Measurements from ENCODE around the gene RAB31.
"Not testable (repeated sequence)": the region's sequence is repeated elsewhere in the genome, so short reads cannot be mapped to it uniquely, and the experiment has no call there.

RAB31 gene

DNA sequence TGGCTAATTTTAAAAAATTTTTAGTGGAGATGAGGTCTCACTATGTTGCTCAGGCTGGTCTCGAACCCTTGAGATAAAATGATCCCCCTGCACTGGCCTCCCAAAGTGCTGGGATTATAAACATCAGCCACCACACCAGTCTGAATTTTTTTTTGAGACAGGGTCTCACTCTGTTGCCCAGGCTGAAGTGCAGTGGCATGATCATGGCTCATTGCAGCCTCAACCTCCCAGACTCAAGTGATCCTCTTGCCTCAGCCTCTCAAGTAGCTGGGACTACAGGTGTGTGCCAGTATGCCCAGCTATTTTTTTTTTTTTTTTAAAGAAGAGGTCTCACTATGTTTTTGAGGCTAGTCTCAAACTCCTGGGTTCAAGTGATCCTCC lies 191.4 kb downstream of the RAB31 start:
- DNase-seq = not testable (repeated sequence)

DNA sequence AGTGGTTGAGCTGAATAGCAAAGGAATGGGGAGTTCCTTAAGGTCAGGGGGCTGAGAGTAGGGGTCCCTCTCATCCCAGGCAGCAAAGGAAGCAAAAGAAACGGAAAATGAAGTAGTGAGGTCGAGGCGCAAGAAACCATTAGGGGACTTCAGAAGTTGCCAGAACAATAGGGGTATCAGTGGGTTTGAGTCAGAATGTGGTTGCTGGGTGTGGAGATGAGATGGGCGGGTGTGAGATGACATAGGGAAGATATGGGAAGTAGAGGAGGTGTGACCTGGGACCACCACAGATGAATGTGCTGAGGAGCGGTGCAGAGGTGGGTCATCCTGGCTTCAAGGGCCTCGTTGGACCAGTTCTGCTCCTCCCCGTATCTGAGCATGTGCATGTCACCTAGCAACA lies 192.6 kb downstream of the RAB31 start:
- no peak for DNase-seq

DNA sequence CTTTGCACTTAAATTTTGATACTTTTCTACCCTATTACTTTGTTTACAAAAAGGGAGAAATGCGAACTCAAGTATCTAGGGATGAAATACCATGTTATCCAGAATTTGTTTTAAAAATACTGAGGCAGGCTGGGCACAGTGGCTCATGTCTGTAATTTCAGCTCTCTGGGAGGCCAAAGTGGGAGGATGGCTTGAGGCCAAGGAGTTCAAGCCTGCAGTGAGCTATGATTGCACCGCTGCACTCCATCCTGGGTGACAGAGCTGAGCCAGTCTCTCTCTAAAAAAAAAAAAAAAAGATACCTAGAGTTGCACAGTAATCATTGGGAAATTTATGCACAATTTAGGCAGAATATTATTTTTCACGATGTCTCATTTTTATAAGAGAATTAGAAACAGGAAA lies 193.3 kb downstream of the RAB31 start:
- no peak for DNase-seq

DNA sequence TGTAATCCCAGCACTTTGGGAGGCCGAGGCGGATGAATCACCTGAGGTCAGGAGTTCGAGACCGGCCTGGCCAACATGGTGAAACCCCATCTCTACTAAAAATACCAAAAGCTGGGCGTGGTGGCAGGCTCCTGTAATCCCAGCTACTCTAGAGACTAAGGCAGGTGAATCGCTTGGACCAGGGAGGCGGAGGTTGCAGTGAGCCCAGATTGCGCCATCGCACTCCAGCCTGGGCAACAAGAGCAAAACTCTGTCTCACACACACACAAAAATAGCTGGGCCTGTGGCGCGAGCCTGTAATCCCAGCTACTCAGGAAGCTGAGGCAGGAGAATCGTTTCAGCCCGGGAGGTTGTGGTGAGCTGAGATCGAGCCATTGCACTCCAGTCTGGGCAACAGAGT lies 194.2 kb downstream of the RAB31 start:
- not testable (repeated sequence) for DNase-seq

DNA sequence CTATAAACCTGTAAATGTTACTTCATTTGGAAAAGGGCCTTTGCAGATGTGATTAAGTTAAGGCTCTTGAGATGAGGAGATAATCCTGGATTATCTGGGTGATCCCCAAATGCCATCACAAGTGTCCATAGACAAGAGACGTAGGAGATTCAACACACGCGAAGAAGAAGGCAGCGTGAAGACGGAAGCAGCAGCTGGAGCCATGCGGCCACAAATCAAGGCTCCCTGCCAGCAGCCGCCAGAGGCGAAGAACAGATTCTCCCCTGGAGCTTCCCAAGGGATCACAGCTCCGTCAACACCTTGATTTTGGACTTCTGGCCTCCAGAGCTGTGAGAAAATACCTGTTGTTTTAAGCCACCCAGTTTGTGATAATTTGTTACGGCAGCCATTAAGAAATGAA lies 194.7 kb downstream of the RAB31 start:
- no peak for DNase-seq

DNA sequence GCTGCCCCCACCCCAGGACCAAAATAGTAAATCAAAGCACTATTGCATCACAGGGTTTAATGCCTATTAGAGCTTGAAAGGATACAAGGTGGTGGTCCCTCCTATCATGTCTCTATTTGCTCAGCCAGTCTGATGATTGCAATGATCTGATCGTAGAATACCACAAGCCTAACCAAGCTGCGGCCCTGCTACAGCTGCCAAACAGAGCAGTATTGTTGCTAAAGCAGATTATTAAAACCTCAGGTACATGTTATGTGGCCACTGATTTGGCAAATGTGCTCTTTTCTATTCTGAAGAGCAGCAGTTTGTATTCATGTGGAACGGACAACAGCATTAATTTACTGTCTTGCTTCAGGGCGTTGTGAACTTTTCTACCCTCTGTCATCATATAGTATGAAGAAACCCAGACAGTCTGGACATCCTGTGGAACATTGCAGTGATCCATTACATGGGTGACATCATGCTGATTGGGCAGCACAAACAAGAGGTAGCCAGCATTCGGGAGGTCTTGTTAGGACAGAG lies 197.4 kb downstream of the RAB31 start:
- no peak for DNase-seq

DNA sequence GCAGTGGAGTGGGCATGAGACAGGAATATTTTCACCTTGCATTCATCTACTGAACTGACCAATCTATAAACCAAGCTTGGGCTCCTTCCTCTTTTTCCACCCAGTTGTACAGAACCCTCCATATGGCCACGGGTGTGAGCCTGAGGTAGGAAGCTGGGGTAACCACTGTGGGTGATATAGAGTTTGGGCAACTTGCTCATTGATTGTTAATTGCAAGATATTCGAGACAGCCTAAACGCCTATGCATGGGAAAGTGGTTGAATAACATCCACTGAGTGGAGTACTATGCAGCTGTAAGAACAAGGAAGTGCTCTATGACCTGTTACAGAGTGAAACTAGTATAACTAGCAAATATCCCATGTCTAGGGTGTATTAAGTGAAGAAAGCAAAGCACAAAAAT lies 198.4 kb downstream of the RAB31 start:
- no peak for DNase-seq

DNA sequence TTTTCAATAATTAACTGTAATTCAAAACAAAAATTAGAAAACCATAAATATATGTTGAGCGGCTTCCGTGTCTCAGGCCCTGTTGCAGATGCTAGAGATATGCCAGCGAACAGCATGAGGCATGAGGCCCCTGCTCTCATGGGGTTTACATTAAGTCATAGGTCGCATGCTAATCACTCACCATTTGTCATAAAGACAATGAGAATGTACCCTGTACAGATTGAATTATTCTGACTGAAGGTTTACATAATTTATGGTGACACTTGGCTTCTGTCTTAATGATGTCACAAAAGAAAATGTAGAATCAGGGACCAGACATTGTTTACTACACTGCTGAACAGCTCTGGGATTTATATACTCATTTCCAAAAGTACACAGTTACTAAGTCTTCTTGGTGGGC lies 199.8 kb downstream of the RAB31 start:
- no peak for DNase-seq

DNA sequence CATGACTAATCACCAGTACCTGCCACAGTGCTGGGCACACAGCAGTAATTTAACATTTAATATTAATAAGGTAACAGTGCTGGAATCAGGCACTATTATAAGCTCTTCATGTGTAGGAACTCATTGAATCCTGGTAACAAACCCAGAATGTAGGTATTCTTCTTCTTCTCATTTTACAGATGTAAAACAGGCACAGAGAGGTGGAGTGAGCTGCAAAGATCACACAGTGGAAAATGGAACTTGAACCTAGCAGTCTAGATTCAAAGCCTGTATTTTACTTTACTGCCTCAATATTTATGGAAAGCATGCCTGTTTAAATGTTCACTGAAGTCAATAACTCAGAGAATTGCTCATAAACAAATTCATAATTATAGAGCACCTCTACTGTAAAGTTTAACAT lies 202.0 kb downstream of the RAB31 start:
- no peak for DNase-seq

DNA sequence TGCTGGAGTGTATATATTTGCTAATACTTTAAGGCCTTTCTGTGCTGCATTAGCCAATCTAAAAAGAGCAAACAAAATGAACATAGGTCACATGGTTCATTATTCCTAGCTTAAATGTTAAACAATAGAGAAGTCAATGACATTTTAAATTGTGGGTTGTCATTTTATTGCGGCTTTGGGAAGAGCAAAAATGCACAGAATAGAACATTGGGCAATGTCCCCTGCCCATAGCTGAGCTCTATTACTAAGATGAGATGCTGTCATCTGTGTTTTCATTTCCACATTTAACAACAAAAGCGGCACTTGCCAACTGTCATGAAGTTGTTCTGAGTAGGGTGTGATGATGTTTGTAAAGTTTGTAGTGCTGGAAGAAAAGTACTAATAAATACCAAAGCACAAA lies 202.6 kb downstream of the RAB31 start:
- no peak for DNase-seq

DNA sequence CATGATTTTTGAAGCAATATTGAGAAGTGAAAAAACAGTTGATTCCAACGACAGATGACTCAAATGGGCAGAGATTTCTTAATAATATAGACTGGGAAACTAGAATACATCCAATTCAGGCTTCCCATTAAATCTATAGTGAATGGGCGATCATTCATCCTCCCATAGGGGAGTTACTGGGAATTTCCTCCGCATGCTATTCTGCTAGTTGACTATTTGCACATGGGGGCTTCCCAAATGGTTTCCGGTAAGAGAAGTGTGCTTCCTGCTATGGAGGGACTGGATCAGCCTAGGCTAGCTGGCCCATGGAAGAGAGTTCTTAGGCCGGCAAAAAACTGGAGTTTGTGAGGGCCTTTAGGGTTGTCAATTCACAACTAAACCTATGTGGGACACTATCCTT lies 203.1 kb downstream of the RAB31 start:
- DNase-seq = no peak

Data from stimulated activated CD4-positive, alpha-beta T cell treated with anti-CD3 and anti-CD28 coated beads, Interleukin-4, amount 100 ng/mL, for 4 hours (primary cell).